H1 (cell line): ENCODE measurements around the gene TMEM140. TPM values are rescaled to one million over a fixed set of nuclear protein-coding genes. Genes with fewer than 3 reads are reported as not detected.

Experiments
- CTCF ChIA-PET: fragments of 300-600 bp; sonication (Branson Sonifier 250); formaldehyde crosslinking; loops from one replicate; lab custom pipeline; 2021; ENCODE audit not compliant: partially characterized antibody; lab: Charles Lee
- POLR2A ChIA-PET: fragments of 300-600 bp; sonication (Branson Sonifier 250); formaldehyde crosslinking; loops from one replicate; lab custom pipeline; 2021; ENCODE audit warnings: inconsistent platforms; ENCODE audit not compliant: partially characterized antibody; lab: Charles Lee
- DNase-seq, 2 experiments: peaks; one replicate each; pipeline versions ENCODE4 v3.0.0 to v3.0.0-alpha.2; 2010 to 2022; ENCODE audit warnings: low spot score in 2 of 2, low read depth in 1 of 2, mixed read lengths in 1 of 2
- FAIRE-seq: peaks from 2 replicates; lab custom pipeline; 2011; peaks lifted over from hg19 to GRCh38; lab: Jason Lieb, UNC
- H2AFZ ChIP-seq: 2 replicates; pipeline ENCODE4 v1.8.1; 2012; ENCODE audit warnings: low read length, inconsistent platforms
- H2AK5ac ChIP-seq: 2 replicates; pipeline ENCODE4 v1.6.1; 2013; ENCODE audit warnings: low read depth, low read length
- H2BK120ac ChIP-seq: replicated peaks from 2 replicates; pipeline ENCODE3; 2013; ENCODE audit warnings: low read depth, low read length, inconsistent platforms
- H2BK12ac ChIP-seq: 2 replicates; pipeline ENCODE4 v1.6.1; 2013; ENCODE audit warnings: low read depth, low read length
- H2BK15ac ChIP-seq: 2 replicates; pipeline ENCODE4 v1.6.1; 2013; ENCODE audit warnings: low read length
- H2BK20ac ChIP-seq: 2 replicates; pipeline ENCODE4 v1.6.1; 2013; ENCODE audit warnings: low read length
- H2BK5ac ChIP-seq: 2 replicates; pipeline ENCODE4 v1.6.1; 2013; ENCODE audit warnings: low read depth, low read length
- H3K14ac ChIP-seq: 2 replicates; pipeline ENCODE4 v1.6.1; 2013; ENCODE audit warnings: inconsistent platforms; ENCODE audit not compliant: insufficient read length
- H3K18ac ChIP-seq: 2 replicates; pipeline ENCODE4 v1.6.1; 2013; ENCODE audit warnings: low read length; ENCODE audit errors: extremely low read depth
- H3K23ac ChIP-seq: 2 replicates; pipeline ENCODE4 v1.6.1; 2013; ENCODE audit warnings: inconsistent platforms; ENCODE audit not compliant: insufficient read length
- H3K23me2 ChIP-seq: 2 replicates; pipeline ENCODE4 v1.6.1; 2013; ENCODE audit warnings: low read depth, low read length
- H3K27ac ChIP-seq: 2 replicates; pipeline ENCODE4 v1.6.1; 2011; ENCODE audit warnings: low read depth, low read length, inconsistent platforms
- H3K27me3 ChIP-seq, 4 experiments: replicated peaks in 1 of 4; 1 replicate in 1 of 4; 2 replicates in 3 of 4; pipeline versions ENCODE4 v1.6.1 to v1.8.1; 2011 to 2013; ENCODE audit warnings: low read length in 3 of 4, mild to moderate bottlenecking in 3 of 4, inconsistent platforms in 2 of 4, mixed read lengths in 2 of 4, moderate library complexity in 1 of 4; ENCODE audit not compliant: control insufficient read depth in 3 of 4, insufficient read depth in 3 of 4; ENCODE audit errors: extremely low read depth in 1 of 4
- H3K36me3 ChIP-seq, 4 experiments: 2 replicates each; pipeline versions ENCODE4 v1.6.1 to v1.8.1; 2011 to 2013; ENCODE audit warnings: mild to moderate bottlenecking in 4 of 4, low read length in 3 of 4, moderate library complexity in 2 of 4, control low read depth in 1 of 4, inconsistent platforms in 1 of 4; ENCODE audit not compliant: insufficient read depth in 4 of 4, control insufficient read depth in 2 of 4
- H3K4ac ChIP-seq: replicated peaks from 2 replicates; pipeline ENCODE3; 2013; ENCODE audit warnings: low read length, low read depth, mixed read lengths, inconsistent platforms; ENCODE audit not compliant: insufficient read length
- H3K4me1 ChIP-seq, 4 experiments: replicated peaks in 1 of 4; 1 replicate in 1 of 4; 2 replicates in 3 of 4; pipeline versions ENCODE4 v1.6.1 to v1.8.1; 2011 to 2013; ENCODE audit warnings: low read length in 3 of 4, inconsistent platforms in 2 of 4, mixed read lengths in 1 of 4; ENCODE audit not compliant: insufficient read depth in 4 of 4, control insufficient read depth in 3 of 4
- H3K4me2 ChIP-seq, 2 experiments: 2 replicates each; pipeline versions ENCODE4 v1.6.1 to v1.8.1; 2011 to 2013; ENCODE audit warnings: low read depth in 2 of 2, low read length in 2 of 2, control low read depth in 1 of 2, inconsistent platforms in 1 of 2, mild to moderate bottlenecking in 1 of 2; ENCODE audit not compliant: insufficient read depth in 1 of 2
- H3K4me3 ChIP-seq, 4 experiments: fragments of 200-600, 300-600 bp in 1 of 4; sonication (generic), shearing (Covaris generic), sonication (Bioruptor Twin) in 1 of 4; 2 replicates each; pipeline versions ENCODE4 v1.5.1 to v1.8.1; 2011 to 2016; ENCODE audit warnings: low read length in 4 of 4, low read depth in 3 of 4, control low read depth in 2 of 4, inconsistent platforms in 2 of 4, mild to moderate bottlenecking in 2 of 4, mixed read lengths in 1 of 4, moderate library complexity in 1 of 4; ENCODE audit not compliant: insufficient read depth in 2 of 4; ENCODE audit errors: extremely low read depth in 1 of 4
- H3K56ac ChIP-seq: replicated peaks from 2 replicates; pipeline ENCODE3; 2013; ENCODE audit warnings: low read depth, mild to moderate bottlenecking, mixed read lengths, low read length, inconsistent platforms; ENCODE audit not compliant: insufficient read length
- H3K79me1 ChIP-seq: 2 replicates; pipeline ENCODE4 v1.6.1; 2013; ENCODE audit warnings: low read depth, low read length, control low read depth
- H3K79me2 ChIP-seq, 2 experiments: 2 replicates each; pipeline versions ENCODE4 v1.6.1 to v1.8.1; 2012 to 2013; ENCODE audit warnings: low read length in 2 of 2, mild to moderate bottlenecking in 2 of 2, inconsistent platforms in 1 of 2; ENCODE audit not compliant: insufficient read depth in 2 of 2, control insufficient read depth in 1 of 2
- H3K9ac ChIP-seq, 4 experiments: replicated peaks in 1 of 4; 1 replicate in 1 of 4; 2 replicates in 3 of 4; pipeline versions ENCODE4 v1.6.1 to v1.8.1; 2011 to 2013; ENCODE audit warnings: low read depth in 3 of 4, low read length in 3 of 4, control low read depth in 2 of 4, mild to moderate bottlenecking in 2 of 4, moderate library complexity in 2 of 4, inconsistent platforms in 1 of 4; ENCODE audit errors: extremely low read depth in 1 of 4
- H3K9me3 ChIP-seq, 2 experiments: 2 replicates each; pipeline versions ENCODE4 v1.6.1 to v1.8.1; 2012 to 2013; ENCODE audit warnings: mild to moderate bottlenecking in 2 of 2, moderate library complexity in 2 of 2, control low read depth in 1 of 2, inconsistent platforms in 1 of 2, low read depth in 1 of 2, low read length in 1 of 2, mixed read lengths in 1 of 2; ENCODE audit not compliant: insufficient read depth in 2 of 2
- H4K20me1 ChIP-seq, 2 experiments: replicated peaks in 1 of 2; 2 replicates each; pipeline versions ENCODE3 to v1.8.1; 2011 to 2013; ENCODE audit warnings: inconsistent platforms in 2 of 2, low read length in 2 of 2, mild to moderate bottlenecking in 1 of 2; ENCODE audit not compliant: insufficient read depth in 2 of 2, control insufficient read depth in 1 of 2
- H4K5ac ChIP-seq: 2 replicates; pipeline ENCODE4 v1.6.1; 2013; ENCODE audit warnings: low read length, low read depth, mixed read lengths, inconsistent platforms; ENCODE audit not compliant: insufficient read length
- H4K8ac ChIP-seq: 2 replicates; pipeline ENCODE4 v1.8.0; 2013; ENCODE audit warnings: mild to moderate bottlenecking, moderate library complexity, low read length, inconsistent platforms; ENCODE audit not compliant: insufficient read depth; ENCODE audit errors: extremely low read depth
- H4K91ac ChIP-seq: replicated peaks from 2 replicates; pipeline ENCODE3; 2013; ENCODE audit warnings: low read length, mixed read lengths, inconsistent platforms; ENCODE audit not compliant: insufficient read length
- ASH2L ChIP-seq: fragments of 200-600, 300-600 bp; sonication (generic); IDR thresholded peaks from one replicate; pipeline ENCODE4 v1.7.1; 2017; ENCODE audit warnings: low read length
- BCL11A ChIP-seq, 2 experiments: IDR thresholded peaks; one replicate each; pipeline ENCODE4 v1.6.1; 2011; ENCODE audit warnings: low read depth in 2 of 2, low read length in 2 of 2, mild to moderate bottlenecking in 2 of 2
- CHD2 ChIP-seq: IDR thresholded peaks from 2 replicates; pipeline ENCODE4 v1.6.1; 2012; ENCODE audit warnings: low read length, improper control_type of control experiment
- JUN ChIP-seq: IDR thresholded peaks from 2 replicates; pipeline ENCODE4 v1.6.1; 2011; ENCODE audit warnings: low read depth, mild to moderate bottlenecking, improper control_type of control experiment, low read length
- KDM5A ChIP-seq: fragments of 200-600 bp; IDR thresholded peaks from 2 replicates; pipeline ENCODE4 v1.7.1; 2012; ENCODE audit warnings: mild to moderate bottlenecking, low read length, inconsistent platforms, mixed read lengths
- SAP30 ChIP-seq: fragments of 300-600 bp; sonication (generic); IDR thresholded peaks from 2 replicates; pipeline ENCODE4 v1.7.1; 2012; ENCODE audit warnings: low read length, moderate library complexity, mild to moderate bottlenecking, inconsistent platforms; ENCODE audit not compliant: insufficient read depth, insufficient replicate concordance
- SIX5 ChIP-seq: IDR thresholded peaks from 2 replicates; pipeline ENCODE4 v1.6.1; 2011; ENCODE audit warnings: mild to moderate bottlenecking, low read depth, low read length
- SRF ChIP-seq: IDR thresholded peaks from 2 replicates; pipeline ENCODE4 v1.6.1; 2011; ENCODE audit warnings: mild to moderate bottlenecking, low read depth, low read length, moderate library complexity
- TAF1 ChIP-seq: IDR thresholded peaks from 2 replicates; pipeline ENCODE4 v1.6.1; 2011; ENCODE audit warnings: mild to moderate bottlenecking, low read depth, low read length
- TBP ChIP-seq: IDR thresholded peaks from 2 replicates; pipeline ENCODE4 v1.6.1; 2011; ENCODE audit warnings: low read depth, low read length, improper control_type of control experiment
- WGBS, 2 experiments: shearing (Covaris generic) in 1 of 2; methylation state at CpG; one replicate each; pipeline versions ENCODE4 v1.1.6 to v1.1.7; 2013 to 2015; ENCODE audit warnings: low lambda C conversion rate in 2 of 2, mixed read lengths in 2 of 2, inconsistent platforms in 1 of 2, low coverage in 1 of 2, missing lambda C conversion rate in 1 of 2; ENCODE audit not compliant: insufficient replicate concordance in 2 of 2, insufficient coverage in 1 of 2, insufficient read length in 1 of 2; ENCODE audit errors: extremely low coverage in 1 of 2, missing lambda C conversion rate in 1 of 2; 5-methylcytosine and 5-hydroxymethylcytosine counted together
- polyA plus RNA-seq, 7 experiments: library from polyadenylated mRNA; depleted of rRNA in 3 of 7; stranded (reverse) in 5 of 7; unstranded in 2 of 7; fragments of >200 nt in 5 of 7; fragments of 200-250 nt in 2 of 7; gene quantifications; 1 replicate in 5 of 7; 2 replicates in 1 of 7; 4 replicates in 1 of 7; pipeline versions ENCODE4 v1.2.1 to v1.2.3, GENCODE V29; 2011 to 2013; ENCODE audit warnings: missing spikeins in 2 of 7, mixed read lengths in 2 of 7
- total RNA-seq: library from RNA; stranded (reverse); fragmentation: NEBNext Ultra II Directional; extraction: Animal tissue kit (Norgen Biotek cat#: 25700); gene quantifications from 2 replicates; pipeline ENCODE4 v1.2.1, GENCODE V29; 2021

TMEM140 gene
- total and polyA plus RNA-seq, 2 of the 8 experiments (the other 6 are each of a cell fraction or from before 2014, with no cell fraction given): not detected

GRCh38 chr7:135178364-135178763 is 30.5 kb downstream of the TMEM140 start:
- CTCF ChIA-PET: interaction anchor here (1.2 to 1.7 kb wide), 5 partner anchors 9 to 544 kb away, joined by 3 to 4 read pairs (median 3); partner anchors contain the start of gene AGBL3
- Histone ChIP-seq H3K56ac (no peak overlapping the region), H3K9ac (no peak overlapping the region), H3K23ac (no peak overlapping the region), H2BK5ac (no peak overlapping the region), H3K18ac (no peak overlapping the region), H4K20me1 (no peaks in the 10 kb centered on the region), H3K27me3 (no peaks in the 10 kb centered on the region), H2BK15ac (no peak overlapping the region), H2BK120ac (no peak overlapping the region), H3K36me3 (peaks cover 0 to 12% (median 1%) of the 10 kb centered on the region in 4 experiments; a peak in 4 of 8 replicates), H4K5ac (no peak overlapping the region), H3K9me3 (peaks cover 22 to 35% of the 10 kb centered on the region in 2 experiments), H3K4ac (no peak overlapping the region), H2AFZ (no peak overlapping the region), H4K8ac (no peak overlapping the region), H3K23me2 (no peaks in the 10 kb centered on the region), H3K4me3 (no peak overlapping the region), H3K27ac (no peak overlapping the region), H3K79me1 (no peaks in the 10 kb centered on the region), H3K14ac (no peak overlapping the region), H3K4me1 (peaks cover 0 to 3% (median 2%) of the 10 kb centered on the region in 4 experiments; a peak in 3 of 7 replicates), H2BK12ac (no peak overlapping the region), H3K79me2 (no peaks in the 10 kb centered on the region), H2BK20ac (no peak overlapping the region), H3K4me2 (no peak overlapping the region), H4K91ac (no peak overlapping the region), H2AK5ac (no peak overlapping the region)
- DNase-seq (no peak), FAIRE-seq (no peak)
- POLR2A ChIA-PET: interaction anchor here (1.0 to 4.3 kb wide), 3 partner anchors 8 to 15 kb away, joined by 4 to 20 read pairs (median 6); partner anchors contain the start of gene CYREN
- TF ChIP-seq ASH2L (no peak), CHD2 (no peak), BCL11A (IDR thresholded peaks at IDR 0.05; ENCODE audit: low read depth in 2 of 2, low read length in 2 of 2) (no peak), TAF1 (no peak), KDM5A (no peak), SIX5 (no peak), TBP (no peak), JUN (no peak), SRF (no peak), SAP30 (no peak)
- WGBS, 2 experiments: 86% methylated on average over 13 of the region's 13 CpGs; no CpG with 5 or more reads in 1 of the 2 experiments
